ENCODE data around the gene C1S. TPM values are rescaled to one million over a fixed set of nuclear protein-coding genes. Genes with fewer than 3 reads are reported as not detected.
"Not testable (repeated sequence)": the region's sequence is repeated elsewhere in the genome, so short reads cannot be mapped to it uniquely, and the experiment has no call there.

Gene C1S
- total and polyA plus RNA-seq, 8 donors = 61.6 to 404 (median 174) TPM

DNA sequence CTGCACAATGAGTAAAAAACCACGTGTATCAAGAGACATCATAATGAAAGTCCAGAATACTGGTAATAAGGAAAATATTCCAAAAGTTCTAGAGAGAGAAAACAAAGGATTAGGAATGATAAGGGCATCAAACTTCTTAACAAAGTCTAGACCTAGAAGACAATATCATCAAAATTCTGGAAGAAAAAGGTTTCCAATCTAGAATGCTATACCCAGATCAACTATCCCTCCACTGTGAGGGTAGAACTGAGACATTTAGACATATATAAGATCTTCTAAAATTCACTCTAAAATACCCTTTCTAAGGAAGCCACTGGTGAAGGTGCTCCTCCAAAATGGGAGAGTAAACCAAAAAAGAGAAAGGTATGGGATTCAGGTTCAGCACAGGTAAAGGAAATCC, 45.6 kb downstream of the C1S start:
- no peaks in the 10 kb centered on the region for H3K9me3 ChIP-seq
- TF ChIP-seq POLR2A (IDR thresholded peaks at IDR 0.05) = no peak
- TF ChIP-seq EP300 (IDR thresholded peaks at IDR 0.05) = no peak
- TF ChIP-seq, protein P1, sequence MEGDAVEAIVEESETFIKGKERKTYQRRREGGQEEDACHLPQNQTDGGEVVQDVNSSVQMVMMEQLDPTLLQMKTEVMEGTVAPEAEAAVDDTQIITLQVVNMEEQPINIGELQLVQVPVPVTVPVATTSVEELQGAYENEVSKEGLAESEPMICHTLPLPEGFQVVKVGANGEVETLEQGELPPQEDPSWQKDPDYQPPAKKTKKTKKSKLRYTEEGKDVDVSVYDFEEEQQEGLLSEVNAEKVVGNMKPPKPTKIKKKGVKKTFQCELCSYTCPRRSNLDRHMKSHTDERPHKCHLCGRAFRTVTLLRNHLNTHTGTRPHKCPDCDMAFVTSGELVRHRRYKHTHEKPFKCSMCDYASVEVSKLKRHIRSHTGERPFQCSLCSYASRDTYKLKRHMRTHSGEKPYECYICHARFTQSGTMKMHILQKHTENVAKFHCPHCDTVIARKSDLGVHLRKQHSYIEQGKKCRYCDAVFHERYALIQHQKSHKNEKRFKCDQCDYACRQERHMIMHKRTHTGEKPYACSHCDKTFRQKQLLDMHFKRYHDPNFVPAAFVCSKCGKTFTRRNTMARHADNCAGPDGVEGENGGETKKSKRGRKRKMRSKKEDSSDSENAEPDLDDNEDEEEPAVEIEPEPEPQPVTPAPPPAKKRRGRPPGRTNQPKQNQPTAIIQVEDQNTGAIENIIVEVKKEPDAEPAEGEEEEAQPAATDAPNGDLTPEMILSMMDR (IDR thresholded peaks at IDR 0.05) = no peak
- no peak for TF ChIP-seq POLR2AphosphoS5 (IDR thresholded peaks at IDR 0.05)
- H3K36me3 ChIP-seq = peaks cover 6 to 44% (median 29%) of the 10 kb centered on the region in 4 donors
- no peaks in the 10 kb centered on the region for H3K27me3 ChIP-seq
- no peak for DNase-seq
- H3K4me1 ChIP-seq = peaks cover 14 to 51% (median 23%) of the 10 kb centered on the region in 4 donors
- no peak overlapping the region for H3K4me3 ChIP-seq
- WGBS, 5 donors = 85 to 100% (median 95%) methylated on average over 1 of the region's 1 CpG
- intact Hi-C loops (cut with DNase I; ENCODE audit: low total_unique reads) = no loop called here
- H3K27ac ChIP-seq = no peak overlapping the region

DNA sequence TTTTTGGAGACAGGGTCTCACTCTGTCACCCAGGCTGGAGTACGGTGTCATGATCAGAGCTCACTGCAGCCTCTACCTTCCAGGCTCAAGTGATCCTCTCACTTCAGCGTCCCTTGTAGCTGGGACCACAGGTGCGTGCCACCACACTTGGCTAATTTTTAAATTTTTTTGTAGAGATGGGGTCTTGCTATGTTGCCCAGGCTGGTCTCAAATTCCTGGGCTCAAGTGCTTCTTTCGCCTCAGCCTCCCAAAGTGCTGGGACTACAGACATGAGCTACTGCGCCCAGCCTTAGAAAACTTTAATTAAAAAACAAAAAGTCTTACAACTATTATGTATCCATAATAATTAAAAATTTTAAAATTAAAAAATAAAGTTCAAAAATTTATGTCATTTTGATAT, 46.7 kb downstream of the C1S start:
- Histone ChIP-seq H3K4me3 (peak overlapping the region in 2 of 4 donors; percentile 50 to 64), H3K27ac (peak overlapping the region in 4 of 5 donors; percentile 93 to 96 (median 96)), H3K4me1 (peaks cover 14 to 60% (median 23%) of the 10 kb centered on the region in 4 donors), H3K36me3 (peaks cover 0 to 34% (median 21%) of the 10 kb centered on the region in 4 donors)
- 96 to 100% (median 98%) methylated on average over 5 of the region's 5 CpGs for WGBS, 5 donors
- peak in 1 of 2 donors; percentile 1 for DNase-seq
- intact Hi-C loops (cut with DNase I; ENCODE audit: low total_unique reads); H3K27me3 ChIP-seq; H3K9me3 ChIP-seq: not testable (repeated sequence)

DNA sequence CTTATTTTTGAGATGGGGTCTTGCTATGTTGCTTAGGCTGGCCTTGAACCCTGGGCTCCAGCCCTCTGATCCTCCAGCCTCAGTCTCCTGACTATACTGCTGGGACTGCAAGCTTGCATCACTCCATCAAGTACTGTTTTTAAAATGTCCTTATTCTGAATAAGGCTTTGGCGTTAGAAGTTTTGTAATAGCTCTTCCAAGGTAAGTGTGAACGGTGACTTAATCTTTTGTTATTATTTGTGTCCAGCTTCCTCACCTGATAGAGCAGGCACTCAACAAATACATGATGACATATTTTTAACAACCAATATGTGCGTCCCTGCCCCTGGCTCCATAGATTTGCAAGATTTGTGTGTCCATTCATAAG, 47.1 kb downstream of the C1S start:
- Histone ChIP-seq H3K27me3 (no peaks in the 10 kb centered on the region), H3K27ac (peak overlapping the region; percentile 91 to 96 (median 95)), H3K9me3 (no peaks in the 10 kb centered on the region), H3K4me1 (peaks cover 14 to 64% (median 25%) of the 10 kb centered on the region in 4 donors), H3K4me3 (peak overlapping the region; percentile 50 to 64 (median 60)), H3K36me3 (peaks cover 0 to 29% (median 19%) of the 10 kb centered on the region in 4 donors)
- intact Hi-C loops (cut with DNase I; ENCODE audit: low total_unique reads) = no loop called here
- TF ChIP-seq POLR2A (IDR thresholded peaks at IDR 0.05) = no peak
- TF ChIP-seq, protein P1 (IDR thresholded peaks at IDR 0.05) = no peak
- TF ChIP-seq POLR2AphosphoS5 (IDR thresholded peaks at IDR 0.05) = no peak
- no peak for TF ChIP-seq EP300 (IDR thresholded peaks at IDR 0.05)
- DNase-seq = no peak
- whole genome bisulfite sequencing, 5 donors = 17 to 29% (median 24%) methylated on average over 3 of the region's 3 CpGs

DNA sequence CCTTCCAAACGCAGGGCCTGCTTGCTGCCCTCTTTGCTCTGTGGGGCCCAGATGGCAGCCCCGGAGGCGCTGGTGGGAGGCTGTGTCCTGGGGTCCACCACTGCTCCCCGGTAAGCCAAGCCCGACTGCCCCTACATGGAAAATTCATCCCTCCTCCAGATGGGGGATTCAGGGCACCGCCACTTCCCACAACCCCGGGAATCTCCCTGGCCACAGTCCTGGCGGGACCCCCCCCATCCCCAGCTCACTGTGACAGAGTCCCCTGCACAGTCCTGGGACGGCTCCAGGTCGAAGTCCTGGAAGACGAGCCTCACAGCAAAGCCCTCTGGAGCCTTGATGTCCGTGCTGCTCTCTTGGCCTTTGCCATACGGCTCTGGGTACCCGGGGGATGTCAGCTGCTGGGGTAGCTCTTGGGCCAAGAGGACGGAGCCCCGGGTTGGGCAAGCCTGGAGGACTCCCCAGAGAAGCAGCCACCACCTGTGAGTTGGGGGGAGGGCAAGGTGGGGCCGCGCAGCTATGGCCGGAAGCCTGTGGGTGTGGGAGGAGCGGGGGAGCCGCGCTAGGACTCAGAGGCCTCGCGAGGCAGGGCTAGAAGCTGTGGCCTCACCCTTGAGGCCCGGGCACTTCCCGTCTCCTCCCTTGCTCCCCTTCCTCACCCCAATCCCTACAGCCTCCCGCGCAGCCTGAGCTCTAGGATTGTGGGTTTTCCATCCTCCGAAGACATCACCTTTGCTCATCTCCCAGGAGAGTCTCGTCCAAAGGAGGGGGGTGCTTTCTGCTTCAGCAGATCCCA, 47.7 kb downstream of the C1S start:
- Histone ChIP-seq H3K9me3 (no peaks in the 10 kb centered on the region), H3K4me3 (peak overlapping the region; percentile 50 to 64 (median 60)), H3K27me3 (no peaks in the 10 kb centered on the region), H3K36me3 (peaks cover 0 to 25% (median 16%) of the 10 kb centered on the region in 4 donors), H3K4me1 (peaks cover 19 to 70% (median 28%) of the 10 kb centered on the region in 4 donors), H3K27ac (peak overlapping the region; percentile 91 to 96 (median 95))
- intact Hi-C loops (cut with DNase I; ENCODE audit: low total_unique reads) = no loop called here
- TF ChIP-seq POLR2AphosphoS5 (IDR thresholded peaks at IDR 0.05) (peak; percentile 6 to 86 (median 75)), POLR2A (IDR thresholded peaks at IDR 0.05) (no peak)
- 2 to 5% (median 4%) methylated on average over 17 to 30 of the region's 30 CpGs for WGBS, 5 donors
- peak; percentile 79 to 93 for DNase-seq

DNA sequence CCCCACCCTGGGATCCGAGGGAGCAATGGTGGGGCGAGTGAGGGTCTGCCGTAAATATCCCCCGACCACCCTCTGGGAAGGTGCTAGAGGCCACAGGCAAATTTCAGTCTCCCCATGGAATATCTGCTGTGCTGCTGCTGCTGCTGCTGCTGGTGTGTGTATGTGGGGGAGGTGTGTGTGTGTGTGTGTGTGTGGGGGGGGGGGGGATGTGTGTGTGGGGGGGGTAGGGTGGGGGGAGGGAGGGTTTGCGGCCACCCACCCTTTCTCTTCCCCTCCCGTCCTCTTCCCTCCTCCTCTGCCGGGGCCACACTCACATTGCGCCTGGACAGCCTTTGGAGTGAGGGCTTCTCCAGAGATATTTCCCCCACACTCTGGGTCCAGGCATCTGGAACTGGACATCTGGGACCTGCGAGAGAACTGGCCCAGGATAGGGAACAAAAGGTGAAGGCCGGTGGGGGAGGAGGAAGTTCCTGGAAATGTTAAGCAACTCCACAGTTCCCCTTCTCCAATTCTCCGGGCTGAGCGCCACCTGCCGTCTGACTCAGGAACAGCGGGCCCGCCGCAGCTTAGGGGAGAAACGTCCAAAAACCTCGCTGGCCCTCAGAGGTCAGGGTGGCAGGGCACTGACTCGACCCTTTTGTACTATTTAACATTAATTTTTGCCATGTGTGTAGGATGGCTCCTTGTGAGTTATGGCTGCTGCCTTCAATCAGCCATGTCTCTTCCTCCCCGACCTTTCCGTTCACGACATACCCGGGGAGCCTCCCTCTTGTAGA, 48.5 kb downstream of the C1S start, which contains the start of gene C1RL:
C1RL (minus strand) TSS at position 419 of the 776 bp plus-strand sequence; CDS start at position 385, 34 bp downstream.
- intact Hi-C loops (cut with DNase I; ENCODE audit: low total_unique reads) = no loop called here
- no peaks in the 10 kb centered on the region for H3K9me3 ChIP-seq
- peak within 1 kb of the TSS; percentile 91 to 96 (median 95) for H3K27ac ChIP-seq
- DNase-seq = peak; percentile 94
- H3K4me1 ChIP-seq = peaks cover 19 to 75% (median 29%) of the 10 kb centered on the region in 4 donors
- H3K27me3 ChIP-seq = no peaks in the 10 kb centered on the region
- H3K4me3 ChIP-seq = peak within 1 kb of the TSS; percentile 50 to 64 (median 60)
- peaks cover 0 to 17% (median 9%) of the 10 kb centered on the region in 4 donors for H3K36me3 ChIP-seq
- TF ChIP-seq EP300 (IDR thresholded peaks at IDR 0.05) (peak; percentile 92), POLR2AphosphoS5 (IDR thresholded peaks at IDR 0.05) (peak; percentile 71 to 94 (median 91)), POLR2A (IDR thresholded peaks at IDR 0.05) (no peak)
- TF ChIP-seq, protein P1 (IDR thresholded peaks at IDR 0.05) = peak in 5 of 7 experiments; percentile 97 to 100 (median 98)
- 13 to 16% (median 16%) methylated on average over 22 to 23 of the region's 23 CpGs for WGBS, 5 donors

All from stomach (tissue), 9 donors.